GM12872 (cell line): ENCODE data around the gene CIAO3.

Experiments used
- TF ChIP-seq, protein P1 (sequence below): IDR thresholded peaks from 3 replicates; pipeline ENCODE4 v1.5.1; 2011; ENCODE audit warnings: low read depth, mild to moderate bottlenecking, low read length, moderate library complexity; ENCODE audit not compliant: insufficient read depth

Gene CIAO3

DNA sequence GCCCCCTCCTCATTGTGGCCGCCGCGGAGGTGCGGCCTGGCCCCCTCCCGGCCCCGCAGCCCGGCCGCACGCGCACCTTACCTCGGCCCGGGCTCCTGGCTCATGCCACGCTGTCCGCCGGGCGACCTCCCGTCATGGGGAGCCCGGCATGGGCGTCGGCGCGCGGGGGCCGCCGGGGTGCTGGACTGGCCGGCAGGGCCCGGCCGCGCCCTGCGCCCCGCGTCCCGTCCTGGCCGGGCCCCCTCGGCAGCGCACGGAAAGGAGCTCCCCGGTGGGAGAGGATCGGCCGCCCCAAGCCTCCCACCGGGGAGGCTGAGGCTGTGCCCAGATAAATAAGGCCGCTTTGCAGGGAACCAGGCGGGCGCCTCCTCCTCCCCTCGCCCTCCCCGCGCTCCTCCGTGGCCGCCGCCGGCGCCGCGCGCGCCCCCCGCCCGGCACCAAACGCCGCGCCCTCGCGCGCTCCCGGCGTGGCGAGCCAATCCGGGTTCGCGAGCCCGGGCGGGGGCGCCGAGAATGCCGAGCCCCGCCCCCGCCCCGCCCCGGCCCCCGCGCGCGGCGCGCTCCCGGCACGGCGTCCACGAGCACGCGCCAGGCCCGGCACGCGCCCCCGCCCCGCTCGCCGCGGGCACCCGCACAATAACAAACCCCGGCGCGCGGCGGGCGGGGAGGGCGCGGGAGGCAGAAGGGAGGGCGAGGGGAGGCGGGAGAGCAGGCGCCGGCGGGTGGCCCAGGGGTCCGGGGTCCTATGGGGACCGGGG is 35.2 kb downstream of the CIAO3 start, which contains the start of gene FBXL16:
TSS of gene FBXL16 (minus strand) at position 371 of the 758 bp plus-strand sequence. CDS start 8,396 bp downstream, outside the sequence.
- TF ChIP-seq, protein P1, sequence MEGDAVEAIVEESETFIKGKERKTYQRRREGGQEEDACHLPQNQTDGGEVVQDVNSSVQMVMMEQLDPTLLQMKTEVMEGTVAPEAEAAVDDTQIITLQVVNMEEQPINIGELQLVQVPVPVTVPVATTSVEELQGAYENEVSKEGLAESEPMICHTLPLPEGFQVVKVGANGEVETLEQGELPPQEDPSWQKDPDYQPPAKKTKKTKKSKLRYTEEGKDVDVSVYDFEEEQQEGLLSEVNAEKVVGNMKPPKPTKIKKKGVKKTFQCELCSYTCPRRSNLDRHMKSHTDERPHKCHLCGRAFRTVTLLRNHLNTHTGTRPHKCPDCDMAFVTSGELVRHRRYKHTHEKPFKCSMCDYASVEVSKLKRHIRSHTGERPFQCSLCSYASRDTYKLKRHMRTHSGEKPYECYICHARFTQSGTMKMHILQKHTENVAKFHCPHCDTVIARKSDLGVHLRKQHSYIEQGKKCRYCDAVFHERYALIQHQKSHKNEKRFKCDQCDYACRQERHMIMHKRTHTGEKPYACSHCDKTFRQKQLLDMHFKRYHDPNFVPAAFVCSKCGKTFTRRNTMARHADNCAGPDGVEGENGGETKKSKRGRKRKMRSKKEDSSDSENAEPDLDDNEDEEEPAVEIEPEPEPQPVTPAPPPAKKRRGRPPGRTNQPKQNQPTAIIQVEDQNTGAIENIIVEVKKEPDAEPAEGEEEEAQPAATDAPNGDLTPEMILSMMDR = no peak

DNA sequence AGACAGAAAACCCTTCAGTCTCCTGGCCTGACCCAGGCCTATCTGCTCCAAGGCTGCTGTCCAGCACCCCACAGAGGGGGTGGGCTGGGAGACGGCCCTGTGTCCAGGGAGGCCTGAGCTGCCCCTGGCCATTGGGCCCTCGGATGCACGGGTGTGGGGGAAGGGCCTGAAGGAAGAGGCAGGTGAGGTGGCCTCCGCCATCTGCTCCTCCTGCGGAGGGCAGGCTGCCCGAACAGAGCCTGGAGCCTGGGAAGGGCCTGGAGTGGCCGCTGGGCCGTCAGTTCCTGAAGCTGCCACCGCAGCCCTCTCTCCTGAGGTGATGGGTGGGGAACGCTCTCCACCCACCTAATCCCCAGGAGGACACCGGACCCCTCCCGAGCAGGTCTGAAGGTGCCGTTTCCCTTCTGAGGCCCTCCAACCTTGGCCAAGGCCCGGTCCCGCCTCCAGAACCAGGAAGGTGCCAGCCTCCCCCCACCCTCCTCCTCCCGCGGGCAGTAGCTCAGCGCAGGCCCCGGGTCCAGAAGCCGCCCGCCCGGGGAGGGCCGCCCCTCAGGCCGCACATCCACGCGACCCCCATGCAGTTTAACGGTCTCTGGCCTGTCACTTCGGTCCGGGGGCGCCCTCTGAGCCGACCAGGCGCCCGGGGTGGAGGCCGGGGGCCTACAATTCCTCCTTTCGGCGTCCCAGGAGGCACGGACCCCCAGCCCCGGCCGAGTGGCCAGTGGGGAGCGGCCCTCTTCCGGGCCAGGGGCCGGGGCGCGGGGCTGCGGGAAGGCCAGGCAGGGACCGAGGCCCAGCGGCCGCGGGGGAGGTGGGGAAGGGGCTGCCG is 36.0 kb downstream of the CIAO3 start:
- TF ChIP-seq, protein P1 = no peak

DNA sequence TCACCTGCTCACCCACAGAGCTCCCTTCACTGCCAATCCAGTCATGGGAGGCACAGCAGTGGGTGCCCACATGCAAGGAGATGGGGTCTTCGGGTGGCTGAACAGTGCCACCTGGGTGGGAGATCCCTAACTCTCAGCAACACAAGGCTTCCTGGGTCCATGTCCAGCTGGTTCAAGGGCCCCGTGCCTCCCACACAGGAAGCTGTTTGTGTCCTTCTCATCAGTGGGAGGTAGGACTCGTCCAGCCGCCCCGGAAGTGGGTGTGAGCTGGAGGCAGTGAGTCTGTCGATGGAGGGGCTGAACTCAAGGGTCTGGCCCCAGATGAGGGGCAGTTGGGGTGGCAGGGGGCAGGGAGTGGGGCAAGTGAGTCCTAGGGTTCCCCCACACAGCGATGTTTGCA is 36.8 kb downstream of the CIAO3 start:
- TF ChIP-seq, protein P1 = no peak

DNA sequence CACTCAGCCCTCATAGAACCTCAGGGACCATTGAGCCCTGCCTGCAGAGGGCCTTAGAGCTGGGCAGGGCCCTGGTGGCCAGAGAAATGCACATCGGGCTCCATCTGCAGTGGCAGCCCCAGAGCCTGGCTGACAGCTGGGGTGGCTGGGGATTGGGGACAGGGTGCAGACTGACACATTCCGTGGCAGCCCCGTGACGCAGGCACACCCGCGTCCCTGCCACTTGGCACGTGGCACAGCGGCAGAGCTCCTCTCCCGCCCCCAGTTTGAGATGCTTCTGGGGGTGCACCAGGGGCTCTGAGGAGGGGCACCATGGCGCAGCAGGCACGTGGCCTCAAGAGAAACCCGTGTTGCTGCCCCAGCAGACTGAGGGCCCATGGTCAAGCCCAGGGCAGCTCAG is 37.4 kb downstream of the CIAO3 start:
- TF ChIP-seq, protein P1 = no peak

DNA sequence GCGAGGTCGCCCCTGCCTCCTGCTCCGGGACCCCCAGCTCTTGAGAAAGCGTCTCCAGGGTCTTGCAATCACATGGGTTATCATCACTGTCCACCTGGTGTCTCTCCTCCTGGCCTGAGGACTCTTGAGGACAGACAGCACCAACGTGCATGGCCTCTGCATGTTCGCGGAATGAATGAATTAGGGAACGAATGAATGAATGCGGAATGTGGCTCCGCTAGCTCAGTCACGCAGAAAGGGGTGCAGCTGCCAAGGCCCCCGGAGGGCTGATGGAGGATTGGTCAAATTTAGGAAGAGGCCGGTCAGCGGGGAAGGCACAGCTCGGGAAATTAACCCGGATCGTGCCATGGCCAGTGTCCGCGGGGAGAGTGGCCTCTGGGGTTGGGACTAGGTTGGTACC is 38.5 kb downstream of the CIAO3 start:
- TF ChIP-seq, protein P1 = no peak

DNA sequence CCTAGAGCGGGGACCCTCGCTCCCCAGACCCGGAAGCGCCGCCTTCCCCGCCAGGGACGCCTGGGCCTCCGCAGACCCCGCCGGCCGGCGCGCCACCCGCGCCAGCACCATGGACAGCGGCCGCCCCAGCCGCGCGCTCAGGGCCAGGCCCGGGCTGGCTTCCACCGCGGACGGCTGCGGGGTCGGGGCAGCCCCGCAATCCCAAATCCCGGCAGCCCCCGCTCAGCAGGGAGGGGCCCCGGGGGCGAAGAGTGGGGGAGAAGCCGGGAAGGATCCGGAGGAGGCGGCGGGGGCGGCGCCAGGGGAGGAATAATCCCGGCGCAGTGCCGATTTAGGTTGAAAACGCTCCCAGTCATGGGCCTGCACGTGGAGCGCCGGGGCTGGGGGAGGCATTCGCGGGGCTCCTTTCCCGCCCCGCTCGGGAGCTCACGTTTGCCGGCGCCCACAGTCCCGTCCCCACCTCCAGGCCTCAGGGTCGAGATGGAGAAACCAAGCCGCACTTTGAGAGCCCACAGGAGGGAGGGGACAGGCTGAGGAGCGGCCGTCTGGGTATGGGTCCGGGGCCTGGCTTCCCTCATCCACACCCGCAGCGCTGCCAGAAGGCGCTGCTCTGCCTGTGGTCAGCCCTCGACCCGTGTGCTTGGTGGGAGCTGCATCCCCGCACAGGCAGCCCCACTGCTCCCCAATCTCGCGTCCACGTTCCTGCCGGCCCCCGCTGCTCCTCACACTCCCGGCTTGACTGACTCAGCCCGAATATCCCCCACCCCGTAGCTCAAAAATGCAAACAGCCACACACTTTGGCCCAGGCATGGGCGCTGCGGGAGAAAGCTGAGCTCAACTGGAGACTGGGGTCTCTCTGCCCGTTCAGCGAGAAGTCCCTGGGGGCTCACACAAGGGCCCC is 39.9 kb downstream of the CIAO3 start:
- TF ChIP-seq, protein P1 = no peak
